SKM-1 treated with dmso at 0.1 percent for 144 hours (cell line): ENCODE data around the gene MEGF6.
"Not testable (repeated sequence)": the region's sequence is repeated elsewhere in the genome, so short reads cannot be mapped to it uniquely, and the experiment has no call there.

Experiments
- DNase-seq: peaks from one replicate; lab custom pipeline; 2025; ENCODE audit not compliant: unreplicated experiment; lab: John Stamatoyannopoulos, UW

MEGF6 gene

DNA sequence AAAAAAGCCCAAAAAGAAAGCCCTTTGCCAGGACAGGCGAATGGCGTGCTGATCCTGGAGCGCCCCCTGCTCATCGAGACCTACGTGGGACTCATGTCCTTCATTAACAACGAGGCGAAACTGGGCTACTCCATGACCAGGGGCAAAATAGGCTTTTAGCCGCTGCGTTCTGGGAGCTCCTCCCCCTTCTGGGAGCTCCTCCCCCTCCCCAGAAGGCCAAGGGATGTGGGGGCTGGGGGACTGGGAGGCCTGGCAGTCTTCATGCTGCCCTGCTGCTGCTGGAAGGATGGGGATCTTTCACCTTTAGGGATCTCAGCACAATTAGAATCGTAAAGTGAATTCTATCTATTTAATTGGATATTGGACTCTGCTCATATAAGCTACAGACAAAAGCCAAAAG, 17.1 kb upstream of the MEGF6 start:
- no peak for DNase-seq

DNA sequence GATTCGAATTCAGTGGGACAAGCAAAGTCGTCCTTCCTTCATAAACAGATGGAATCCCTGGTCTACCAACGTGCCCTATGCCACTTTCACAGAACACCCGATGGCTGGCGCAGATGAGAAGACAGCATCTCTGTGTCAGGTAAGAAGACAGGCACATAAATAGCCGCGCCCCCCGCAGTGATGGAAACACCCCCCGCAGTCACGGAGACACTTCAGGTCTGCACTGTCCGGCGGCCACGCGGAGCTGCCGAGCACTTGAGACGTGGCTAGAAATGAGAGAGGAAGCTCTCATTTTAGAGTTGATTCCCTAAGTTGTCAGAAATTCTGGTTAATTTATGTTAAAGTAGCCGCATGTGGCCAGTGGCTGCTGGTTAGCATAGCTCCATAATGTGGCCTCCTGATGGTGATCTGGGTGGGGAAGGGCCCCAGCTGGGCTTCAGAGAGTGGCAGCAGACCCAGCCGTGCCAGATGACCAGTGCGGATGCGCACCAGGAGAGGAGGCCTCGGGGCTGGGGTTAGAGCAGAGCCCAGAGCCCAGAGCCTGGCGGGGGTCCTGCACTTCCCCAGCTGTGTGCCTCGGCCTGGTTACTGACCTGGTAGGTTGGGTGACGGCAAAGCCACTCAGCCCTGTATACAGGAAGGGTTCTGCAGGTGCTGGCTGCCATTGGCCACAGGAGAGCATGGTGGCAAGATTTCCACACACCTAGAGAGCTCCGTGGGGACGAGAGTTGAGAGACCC, 16.4 kb upstream of the MEGF6 start:
- no peak for DNase-seq

DNA sequence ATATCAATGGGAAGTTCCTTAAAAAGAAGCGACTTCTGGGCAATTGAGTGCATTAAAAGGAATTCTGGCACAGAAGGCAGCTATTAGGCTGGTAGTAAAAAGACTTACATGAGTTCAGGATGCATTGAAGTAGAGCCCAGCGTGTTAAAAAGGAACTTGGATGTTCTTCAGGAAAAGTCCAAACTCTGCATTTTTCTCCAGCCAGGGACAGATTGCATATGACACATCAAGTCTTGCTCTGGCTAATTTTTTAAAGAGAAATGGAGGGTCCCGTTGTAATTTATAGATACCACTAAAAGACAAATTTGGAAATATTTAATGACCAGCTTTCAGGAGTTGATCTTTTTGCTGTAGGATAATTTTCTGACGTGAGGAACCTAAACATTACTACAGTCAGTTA, 14.7 kb upstream of the MEGF6 start:
- no peak for DNase-seq

DNA sequence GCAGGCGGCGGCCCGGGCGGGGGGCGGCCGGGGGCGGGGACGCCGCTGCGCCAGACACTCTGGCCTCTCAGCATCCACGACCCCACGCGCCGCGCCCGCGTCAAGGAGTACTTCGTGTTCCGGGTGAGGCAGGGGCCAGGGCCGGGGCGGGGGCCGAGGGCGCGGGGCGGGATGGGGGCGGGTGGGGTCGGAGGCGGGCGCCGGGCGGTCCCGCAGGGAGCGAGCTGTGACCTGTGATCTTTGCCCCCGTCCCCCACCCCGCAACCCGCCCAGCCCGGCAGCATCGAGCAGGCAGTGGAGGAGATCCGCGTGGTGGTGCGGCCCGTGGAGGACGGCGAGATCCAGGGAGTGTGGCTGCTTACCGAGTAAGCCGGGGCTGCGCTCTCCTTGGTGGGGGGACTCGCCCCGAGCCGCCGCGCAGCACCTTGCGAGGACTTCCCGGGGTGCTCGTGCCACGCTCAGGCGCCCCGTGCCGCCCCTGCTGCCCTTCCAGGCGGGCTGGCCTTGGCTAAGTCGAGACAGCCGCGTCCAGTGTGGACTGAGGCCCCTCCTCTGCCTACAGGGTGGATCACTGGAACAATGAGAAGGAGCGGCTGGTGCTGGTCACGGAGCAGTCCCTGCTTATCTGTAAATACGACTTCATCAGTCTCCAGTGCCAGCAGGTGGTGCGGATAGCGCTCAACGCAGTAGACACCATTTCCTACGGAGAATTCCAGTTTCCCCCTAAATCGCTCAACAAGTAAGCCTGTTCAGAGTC, 14.0 kb upstream of the MEGF6 start:
- DNase-seq: no peak

DNA sequence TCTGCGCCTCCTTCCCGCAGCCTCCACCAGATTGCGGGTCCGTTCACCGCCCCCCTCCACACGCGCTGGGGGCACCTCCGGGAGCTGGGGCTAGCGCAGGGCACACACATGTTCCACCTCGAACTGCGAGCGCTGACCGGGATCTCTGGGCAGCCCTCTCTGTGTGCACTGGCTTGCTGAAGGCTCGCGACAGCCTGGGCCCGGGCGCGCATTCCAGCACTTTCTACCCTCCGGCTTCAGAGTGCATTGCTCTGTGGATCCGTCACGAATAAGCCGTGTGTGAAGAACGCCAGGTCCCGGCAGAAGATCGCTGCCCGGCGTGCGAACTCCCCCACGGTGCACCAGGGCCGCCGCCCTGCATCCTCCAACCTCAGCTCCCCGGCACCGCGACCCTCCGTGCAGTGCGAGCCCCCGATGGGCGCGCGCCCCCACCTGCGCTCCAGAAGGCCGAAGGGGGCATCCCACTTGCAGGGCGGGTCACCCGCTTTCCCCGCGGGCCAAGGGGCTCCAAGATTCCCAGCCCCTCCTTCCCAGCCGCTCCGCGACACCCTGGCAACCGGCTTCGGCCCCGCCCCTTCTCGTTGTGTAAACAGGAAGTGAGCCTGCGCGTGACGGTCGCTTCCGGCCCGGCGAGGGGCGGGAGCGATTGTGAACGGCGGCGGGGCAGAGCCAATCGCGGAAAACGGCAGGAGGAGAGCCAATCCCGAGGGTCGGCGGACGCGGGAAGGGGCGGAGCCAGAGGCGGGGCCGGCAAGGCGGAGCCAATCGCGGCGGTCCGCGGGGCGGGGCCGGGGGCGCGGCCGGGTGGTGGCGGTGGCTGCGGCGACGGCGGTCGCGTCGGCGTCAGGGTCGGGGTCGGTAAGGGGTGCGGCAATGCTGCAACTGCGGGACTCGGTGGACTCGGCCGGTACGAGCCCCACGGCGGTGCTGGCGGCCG, 13.2 kb upstream of the MEGF6 start, which contains the start of gene TPRG1L:
TSS of gene TPRG1L (plus strand) at position 816 of the 937 bp plus-strand sequence. CDS start at position 874, 58 bp downstream.
- peak; percentile 96 for DNase-seq

DNA sequence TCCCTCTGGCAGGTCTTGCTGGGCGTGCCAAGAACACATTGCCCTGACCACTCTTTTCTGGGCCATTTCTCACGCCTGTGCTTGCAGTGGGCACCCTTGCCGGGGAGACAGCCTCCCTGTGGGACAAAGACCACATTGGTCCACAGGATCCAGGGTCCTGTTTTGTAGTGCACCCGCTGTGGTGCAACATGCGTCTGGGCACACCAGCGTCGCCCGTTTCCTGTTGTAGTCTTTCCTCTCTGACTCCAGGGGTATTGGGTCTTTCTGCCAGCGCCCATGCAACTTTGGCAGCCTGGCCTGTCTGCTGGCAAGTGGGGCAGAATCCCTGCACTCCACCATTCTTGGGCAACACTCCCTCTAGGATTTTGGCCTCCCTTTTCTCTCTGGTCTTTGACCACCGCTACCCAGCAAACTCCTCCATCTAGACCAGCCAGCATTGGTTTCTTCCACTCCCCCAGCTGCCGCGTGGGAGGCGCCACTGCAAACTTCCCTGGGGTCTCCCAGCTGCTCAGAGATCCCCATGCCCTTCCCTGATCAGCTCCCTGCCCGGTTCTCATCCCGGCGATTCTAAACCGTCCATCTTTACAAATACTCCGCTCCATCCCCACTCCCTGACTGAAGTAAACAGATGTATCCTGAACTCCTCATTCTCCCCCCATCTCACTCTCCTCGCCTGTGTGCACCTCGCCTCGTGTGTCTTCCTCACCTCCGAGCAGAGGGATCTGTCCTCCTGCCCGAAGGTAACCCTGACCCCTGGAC, 12.3 kb upstream of the MEGF6 start:
- no peak for DNase-seq

DNA sequence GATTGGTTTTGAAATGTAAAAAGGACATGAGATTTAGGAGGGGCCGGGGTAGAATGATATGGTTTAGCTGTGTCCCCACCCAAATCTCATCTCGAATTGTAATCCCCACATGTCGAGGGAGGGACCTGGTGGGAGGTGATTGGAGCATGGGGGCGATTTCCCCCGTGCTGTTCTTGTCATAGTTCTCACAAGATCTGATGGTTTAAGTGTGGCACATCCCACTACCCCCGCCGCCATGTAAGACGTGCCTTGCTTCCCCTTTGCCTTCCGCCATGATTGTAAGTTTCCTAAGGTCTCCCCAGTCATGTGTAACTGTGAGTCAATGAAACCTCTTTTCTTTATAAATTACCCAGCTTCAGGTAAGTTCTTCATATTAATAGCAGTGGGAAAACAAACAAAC, 10.8 kb upstream of the MEGF6 start:
- DNase-seq: not testable (repeated sequence)

DNA sequence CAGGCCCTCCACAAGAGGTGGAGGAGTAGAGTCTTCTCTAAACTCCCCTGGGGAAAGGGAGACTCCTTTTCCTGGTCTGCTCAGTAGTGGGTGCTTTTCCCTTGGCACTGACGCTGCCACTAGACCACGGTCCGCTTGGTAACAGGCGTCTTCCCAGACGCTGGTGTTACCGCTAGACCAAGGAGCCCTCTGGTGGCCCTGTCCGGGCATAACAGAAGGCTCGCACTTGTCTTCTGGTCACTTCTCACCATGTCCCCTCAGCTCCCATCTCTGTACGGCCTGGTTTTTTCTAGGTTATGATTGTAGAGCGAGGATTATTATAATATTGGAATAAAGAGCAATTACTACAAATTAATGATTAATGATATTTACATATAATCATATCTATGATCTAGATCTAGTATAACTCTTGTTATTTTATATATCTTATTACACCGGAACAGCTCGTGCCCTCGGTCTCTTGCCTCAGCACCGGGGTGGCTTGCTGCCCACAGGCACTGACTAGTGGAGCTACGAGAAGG, 9.9 kb upstream of the MEGF6 start:
- not testable (repeated sequence) for DNase-seq

DNA sequence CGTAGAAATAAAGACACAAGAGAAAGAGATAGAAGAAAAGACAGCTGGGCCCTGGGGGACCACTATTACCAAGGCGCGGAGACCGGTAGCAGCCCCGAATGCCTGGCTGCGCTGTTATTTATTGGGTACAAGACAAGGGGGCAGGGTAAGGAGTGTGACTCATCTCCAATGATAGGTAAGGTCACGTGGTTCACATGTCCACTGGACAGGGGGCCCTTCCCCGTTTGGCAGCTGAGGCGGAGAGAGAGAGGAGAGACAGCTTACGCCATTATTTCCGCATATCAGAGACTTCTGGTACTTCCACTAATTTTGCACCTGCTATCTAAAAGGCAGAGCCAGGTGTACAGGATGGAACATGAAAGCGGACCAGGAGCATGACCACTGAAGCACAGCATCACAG, 9.4 kb upstream of the MEGF6 start:
- no peak for DNase-seq

DNA sequence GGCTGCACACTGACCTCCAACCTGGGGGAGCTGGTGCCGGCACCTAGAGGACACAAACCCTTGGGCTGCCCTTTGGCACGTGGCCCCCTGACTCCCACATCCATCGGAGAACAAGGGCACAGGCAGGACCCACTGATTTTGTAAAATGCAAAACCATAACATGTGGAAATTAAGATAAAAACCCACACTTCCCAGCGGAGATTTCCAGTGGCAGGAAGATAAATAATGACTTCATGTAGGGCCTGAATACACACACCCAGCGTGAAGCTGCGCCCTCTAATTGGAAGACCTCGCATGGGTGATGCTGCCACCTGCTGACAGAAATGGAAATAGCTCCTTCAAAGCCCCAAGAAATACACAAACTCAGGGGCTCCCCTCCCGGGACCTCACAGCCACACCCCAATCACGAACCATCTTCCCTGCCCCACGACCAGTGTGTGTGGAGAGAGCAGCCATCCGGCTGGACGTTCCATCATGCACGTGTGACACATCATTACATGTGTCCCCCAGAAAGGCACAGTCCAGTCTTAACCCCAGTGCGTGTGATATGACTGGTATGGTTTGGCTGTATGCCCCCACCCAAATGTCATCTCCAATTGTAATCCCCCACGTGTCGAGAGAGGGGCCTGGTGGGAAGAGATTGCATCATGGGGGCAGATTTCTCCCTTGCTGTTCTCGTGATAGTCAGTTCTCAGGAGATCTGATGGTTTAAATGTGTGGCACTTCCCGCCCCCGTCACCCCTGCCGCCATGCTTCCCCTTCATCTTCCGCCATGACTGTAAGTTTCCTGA, 7.8 kb upstream of the MEGF6 start:
- peak; percentile 51 for DNase-seq

DNA sequence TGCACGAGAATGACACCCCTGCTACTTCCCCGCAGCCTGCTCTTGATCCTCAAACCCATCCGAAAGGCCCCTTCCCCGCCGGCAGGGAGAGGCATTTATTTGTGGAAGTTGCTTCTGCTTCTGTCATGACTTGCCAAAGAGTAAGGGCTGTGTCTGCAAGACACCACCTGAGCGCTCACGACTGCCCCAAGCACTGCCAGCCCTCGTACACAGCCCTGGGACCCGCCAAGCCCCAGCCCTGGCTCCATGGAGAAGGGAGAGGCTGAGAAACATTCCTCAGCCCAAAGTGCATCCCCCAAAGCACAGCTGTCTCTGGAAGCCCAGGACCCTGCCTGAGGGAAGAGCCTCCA, 7.2 kb upstream of the MEGF6 start:
- DNase-seq: no peak

DNA sequence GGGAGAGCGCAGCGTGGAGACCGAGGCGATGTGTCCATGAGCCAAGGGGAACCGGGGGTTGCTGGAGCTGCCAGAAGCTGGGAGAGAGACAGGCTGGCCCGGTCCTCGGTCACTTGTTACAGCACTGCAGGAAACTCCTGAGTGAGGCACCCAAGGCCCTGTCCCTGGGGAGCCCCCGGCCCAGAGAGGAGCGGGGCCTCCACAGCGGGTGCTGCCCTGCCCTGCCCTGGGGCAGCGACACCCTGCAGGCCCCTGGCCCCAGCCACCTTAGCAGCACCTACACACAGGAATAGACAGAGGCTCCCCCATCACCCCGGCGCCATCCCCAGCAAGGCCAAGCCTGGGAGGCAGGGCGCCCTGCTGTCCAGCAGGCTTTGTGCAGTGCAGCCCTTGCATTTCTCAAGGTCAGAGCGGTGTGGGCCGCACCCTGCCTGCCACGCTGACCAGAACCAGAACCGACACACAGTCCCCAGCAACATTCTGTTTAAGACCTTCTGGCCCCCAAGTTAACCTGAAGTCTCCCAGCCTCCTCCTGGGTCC, 6.6 kb upstream of the MEGF6 start:
- no peak for DNase-seq

DNA sequence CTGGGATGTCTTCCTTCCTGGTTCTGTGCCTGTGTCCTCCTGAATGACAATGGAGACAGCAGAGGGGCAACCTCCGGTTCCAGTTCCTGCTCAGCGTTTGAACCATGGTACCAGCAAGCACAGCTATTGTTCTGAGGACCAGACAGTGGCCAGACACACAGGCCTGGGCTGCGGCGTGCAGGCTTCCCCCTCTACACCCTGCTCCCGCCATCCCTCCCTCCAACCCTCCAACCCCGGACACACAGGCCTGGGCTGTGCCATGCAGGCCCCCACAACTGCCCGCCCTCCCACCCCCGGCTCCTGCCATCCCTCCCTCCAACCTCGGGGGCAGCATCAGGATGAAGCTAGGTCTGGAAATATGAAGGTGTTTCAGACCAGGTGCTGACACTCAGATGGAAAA, 5.6 kb upstream of the MEGF6 start:
- DNase-seq: no peak

DNA sequence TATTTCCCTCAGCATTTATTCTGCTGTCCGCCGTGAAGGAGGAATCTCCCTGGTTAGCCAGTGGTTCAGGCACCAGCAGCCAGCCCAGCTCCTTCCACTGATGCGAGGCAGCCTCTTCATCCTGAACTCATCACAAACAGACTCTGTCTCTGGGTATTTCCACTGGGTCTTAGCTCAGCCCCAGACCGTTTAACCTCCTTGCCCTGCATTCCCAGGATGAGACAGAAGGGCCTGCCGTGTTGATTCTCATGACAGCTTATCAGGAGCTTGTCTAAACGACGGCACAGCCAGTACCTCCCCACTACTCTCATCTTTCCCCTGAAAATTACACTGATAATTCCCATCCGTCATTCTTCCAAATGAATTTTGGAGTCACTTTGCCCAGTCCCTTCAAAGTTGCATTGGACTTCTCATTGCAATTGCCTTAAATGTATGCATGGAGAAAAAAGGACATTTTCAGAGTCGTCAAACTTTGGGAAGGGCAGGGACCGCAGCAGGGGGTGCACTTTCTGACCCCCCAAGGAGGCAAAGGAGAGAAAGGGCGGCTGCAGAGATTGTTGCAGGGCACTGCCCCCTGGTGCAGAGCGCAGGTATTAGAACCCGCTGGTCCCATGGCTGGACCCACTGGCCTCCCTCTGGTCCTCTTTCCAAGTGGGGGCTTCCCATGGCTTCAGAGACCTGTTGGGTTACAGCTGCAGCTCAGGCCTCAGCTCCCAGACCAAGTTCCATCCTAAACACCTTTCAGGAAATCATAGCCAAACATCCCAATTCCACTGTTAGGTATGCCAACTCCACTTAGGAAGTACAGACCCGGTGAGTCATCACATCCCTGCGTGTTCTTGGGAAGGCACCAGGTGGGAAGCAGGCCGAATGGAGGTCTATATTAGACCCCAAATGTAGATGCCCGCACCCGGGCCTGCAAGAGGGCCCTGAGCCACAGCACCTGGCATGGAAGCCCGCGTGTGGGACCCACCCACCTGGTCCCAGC, 3.7 kb upstream of the MEGF6 start:
- peak; percentile 5 for DNase-seq

DNA sequence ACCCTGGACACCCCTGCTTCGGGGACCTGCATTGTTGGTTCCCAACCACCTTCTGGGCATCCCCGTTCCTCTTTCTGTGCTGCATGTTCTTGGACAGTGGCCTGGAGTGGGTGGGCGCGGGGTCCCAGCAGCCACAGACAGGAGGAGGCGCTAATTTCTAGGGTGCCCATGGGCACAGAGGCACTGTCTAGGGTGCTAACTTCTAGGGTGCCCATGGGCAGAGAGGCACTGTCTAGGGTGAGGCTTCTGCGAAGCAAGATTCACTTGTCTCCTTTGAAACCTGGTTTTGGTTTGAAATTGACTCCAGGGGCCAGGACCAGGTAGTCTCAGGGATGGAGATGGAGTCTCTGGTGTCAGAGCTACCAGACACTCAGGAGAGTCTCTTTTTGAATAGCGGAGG, 815 bp upstream of the MEGF6 start:
- DNase-seq: no peak

DNA sequence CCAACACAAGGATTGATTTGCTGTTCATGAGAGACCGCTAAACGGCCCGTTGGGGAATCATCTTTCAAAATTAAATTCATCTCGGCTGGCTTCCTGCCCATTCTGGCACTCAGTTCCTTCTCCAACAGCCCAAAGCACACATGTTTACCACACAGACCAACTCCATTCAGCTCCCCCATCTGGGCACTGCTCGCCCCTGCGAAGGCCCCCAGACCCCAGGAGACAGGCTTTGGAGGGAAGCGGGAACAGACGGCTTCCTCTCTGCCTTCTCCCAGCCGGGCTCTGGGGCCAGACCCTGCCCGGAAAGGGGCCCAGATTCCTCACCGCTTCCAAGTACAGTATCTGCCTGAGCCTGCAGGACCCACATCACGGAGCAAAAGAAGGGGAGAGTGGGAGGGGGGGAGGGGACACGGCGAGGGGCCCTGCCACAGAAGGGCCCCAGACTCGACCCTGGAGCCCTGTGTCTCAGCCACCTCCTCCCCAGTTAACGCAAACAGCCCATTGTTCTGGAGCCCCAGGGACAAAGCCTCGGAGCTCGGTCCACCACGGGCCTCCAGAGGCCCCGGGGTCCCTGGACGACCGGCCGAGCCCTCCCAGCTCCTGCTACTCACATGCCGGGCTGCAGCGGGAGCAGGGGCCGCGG, 660 bp downstream of the MEGF6 start:
- no peak for DNase-seq

DNA sequence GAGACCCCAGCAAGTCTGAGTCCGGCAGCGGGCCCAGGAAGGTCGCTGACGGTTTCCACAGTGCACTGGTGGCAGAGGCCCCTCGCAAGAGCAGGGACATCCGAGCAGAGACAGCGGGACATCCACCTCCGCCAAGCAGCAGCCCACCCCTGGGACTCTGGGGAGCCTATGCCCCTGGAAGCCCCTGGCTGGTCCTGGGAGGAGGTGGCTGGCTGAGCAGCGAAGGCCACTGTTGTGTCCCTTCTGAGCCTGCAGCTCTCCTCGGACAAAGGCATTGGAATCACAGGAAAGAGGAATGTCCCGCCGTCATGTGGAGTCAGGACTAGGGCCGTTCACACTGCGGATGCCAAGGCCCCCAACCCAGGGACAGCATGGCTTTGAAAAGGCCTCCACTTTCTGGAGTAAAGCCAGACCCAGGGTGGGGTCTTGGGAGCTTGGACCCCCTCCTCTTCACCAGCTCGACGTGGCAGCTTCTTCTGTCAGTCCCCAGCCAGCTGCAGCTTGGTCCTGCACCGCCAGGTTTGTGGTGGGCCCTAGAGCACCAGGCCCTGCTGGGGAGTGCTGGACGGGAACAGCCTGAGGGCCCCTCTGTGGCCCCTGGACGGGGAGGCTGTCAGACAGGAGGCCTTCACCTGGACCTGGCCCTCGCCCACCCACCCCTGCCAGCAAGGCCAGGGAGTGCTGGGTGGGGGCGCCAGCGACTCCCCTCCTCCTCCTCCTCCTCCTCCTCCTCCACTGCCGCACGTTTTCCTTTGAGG, 1.4 kb downstream of the MEGF6 start:
- no peak for DNase-seq
